Activated T-helper 2 cell treated with anti-CD3 and anti-CD28 coated beads, Interferon-gamma antibody, Interleukin-2, Interleukin-4, amounts not matched to agents 10 μg/mL and 5 μg/mL and 100 μg/mL, durations not matched to agents 14 hours and 24 hours and 36 hours (primary cell): ENCODE data around the gene NCKAP5. TPM values are rescaled to one million over a fixed set of nuclear protein-coding genes. Genes with fewer than 3 reads are reported as not detected.
"Not testable (repeated sequence)": the region's sequence is repeated elsewhere in the genome, so short reads cannot be mapped to it uniquely, and the experiment has no call there.

Experiments
- DNase-seq: peaks from one replicate; pipeline ENCODE4 v3.0.0; 2021; ENCODE audit warnings: low spot score
- H3K27ac Mint-ChIP-seq: one replicate; pipeline ENCODE4 v1.8.0; 2021; ENCODE audit warnings: mixed read lengths
- H3K27me3 Mint-ChIP-seq: one replicate; pipeline ENCODE4 v1.8.0; 2021; ENCODE audit warnings: low read depth, mixed read lengths
- H3K36me3 Mint-ChIP-seq: one replicate; pipeline ENCODE4 v1.8.0; 2021; ENCODE audit warnings: low read depth, mixed read lengths
- H3K4me1 Mint-ChIP-seq: one replicate; pipeline ENCODE4 v1.8.0; 2021; ENCODE audit warnings: low read depth, mixed read lengths
- H3K4me3 Mint-ChIP-seq: one replicate; pipeline ENCODE4 v1.8.0; 2021; ENCODE audit warnings: low read depth, mild to moderate bottlenecking, moderate library complexity, mixed read lengths
- H3K9me3 Mint-ChIP-seq: one replicate; pipeline ENCODE4 v1.8.0; 2021; ENCODE audit warnings: mixed read lengths
- intact Hi-C: fragments of 100-400 bp; cut with micrococcal nuclease; formaldehyde crosslinking; loops from one replicate; pipeline ENCODE4 v1.15.1; 2023
- total RNA-seq: library from RNA; stranded (reverse); gene quantifications from 2 replicates; pipeline ENCODE4 v1.2.3, GENCODE V29; 2022

Gene NCKAP5
- total RNA-seq, 1 donor from 2014 or later, result not detected

GRCh38 chr2:132716954-132717353 is 851.3 kb downstream of the NCKAP5 start:
- H3K4me1 Mint-ChIP-seq, result no peaks in the 10 kb centered on the region
- no peak for DNase-seq
- H3K9me3 Mint-ChIP-seq, result no peaks in the 10 kb centered on the region
- no peak overlapping the region for H3K4me3 Mint-ChIP-seq
- H3K36me3 Mint-ChIP-seq, result no peaks in the 10 kb centered on the region
- intact Hi-C loops, result no loop called here
- no peaks in the 10 kb centered on the region for H3K27me3 Mint-ChIP-seq
- H3K27ac Mint-ChIP-seq, result no peak overlapping the region

GRCh38 chr2:132715386-132716351 is 852.6 kb downstream of the NCKAP5 start:
- Mint-ChIP-seq H3K27ac (no peak overlapping the region), H3K9me3 (no peaks in the 10 kb centered on the region), H3K4me3 (no peak overlapping the region), H3K36me3 (no peaks in the 10 kb centered on the region), H3K27me3 (no peaks in the 10 kb centered on the region), H3K4me1 (no peaks in the 10 kb centered on the region)
- DNase-seq, result no peak
- intact Hi-C loops, result no loop called here

- Mint-ChIP-seq H3K36me3 (no peaks in the 10 kb centered on the region), H3K27me3 (no peaks in the 10 kb centered on the region), H3K4me3 (no peak overlapping the region), H3K9me3 (no peaks in the 10 kb centered on the region), H3K4me1 (no peaks in the 10 kb centered on the region), H3K27ac (no peak overlapping the region)
- intact Hi-C loops, result no loop called here
- no peak for DNase-seq
These were observed 864.9 kb downstream of the NCKAP5 start for GRCh38 chr2:132703396-132703795.

- intact Hi-C loops, result no loop called here
These were observed 866.5 kb downstream of the NCKAP5 start for GRCh38 chr2:132701810-132702209.

GRCh38 chr2:132699802-132700201 is 868.5 kb downstream of the NCKAP5 start:
- H3K27ac Mint-ChIP-seq, H3K27me3 Mint-ChIP-seq, H3K9me3 Mint-ChIP-seq, DNase-seq, intact Hi-C loops, H3K36me3 Mint-ChIP-seq, H3K4me3 Mint-ChIP-seq, H3K4me1 Mint-ChIP-seq: not testable (repeated sequence)

More at GRCh38 chr2:132701810-132702209, 866.5 kb downstream of the NCKAP5 start:
- Mint-ChIP-seq H3K4me3 (no peak overlapping the region), H3K27ac (no peak overlapping the region), H3K36me3 (no peaks in the 10 kb centered on the region), H3K4me1 (no peaks in the 10 kb centered on the region), H3K9me3 (no peaks in the 10 kb centered on the region), H3K27me3 (no peaks in the 10 kb centered on the region)
- DNase-seq, result no peak

- H3K27ac Mint-ChIP-seq, H3K4me3 Mint-ChIP-seq, H3K9me3 Mint-ChIP-seq, DNase-seq, intact Hi-C loops, H3K4me1 Mint-ChIP-seq, H3K27me3 Mint-ChIP-seq, H3K36me3 Mint-ChIP-seq: not testable (repeated sequence)
These were observed 869.9 kb downstream of the NCKAP5 start for GRCh38 chr2:132698347-132698746.

- Mint-ChIP-seq H3K4me1 (no peaks in the 10 kb centered on the region), H3K9me3 (peaks cover 3% of the 10 kb centered on the region), H3K27ac (no peak overlapping the region), H3K27me3 (no peaks in the 10 kb centered on the region), H3K4me3 (no peak overlapping the region), H3K36me3 (no peaks in the 10 kb centered on the region)
- intact Hi-C loops, result no loop called here
- DNase-seq, result no peak
These were observed 870.6 kb downstream of the NCKAP5 start for GRCh38 chr2:132697556-132698205.

GRCh38 chr2:132692816-132693215 is 875.4 kb downstream of the NCKAP5 start:
- no peak for DNase-seq
- intact Hi-C loops, result no loop called here
- Mint-ChIP-seq H3K4me1 (no peaks in the 10 kb centered on the region), H3K27me3 (no peaks in the 10 kb centered on the region), H3K9me3 (peaks cover 3% of the 10 kb centered on the region), H3K27ac (no peak overlapping the region), H3K4me3 (no peak overlapping the region), H3K36me3 (no peaks in the 10 kb centered on the region)

GRCh38 chr2:132691556-132691955 is 876.7 kb downstream of the NCKAP5 start:
- intact Hi-C loops, result no loop called here
- no peak for DNase-seq
- no peaks in the 10 kb centered on the region for H3K27me3 Mint-ChIP-seq
- H3K4me1 Mint-ChIP-seq, result no peaks in the 10 kb centered on the region
- no peak overlapping the region for H3K4me3 Mint-ChIP-seq
- peaks cover 3% of the 10 kb centered on the region for H3K9me3 Mint-ChIP-seq
- H3K27ac Mint-ChIP-seq, result no peak overlapping the region
- no peaks in the 10 kb centered on the region for H3K36me3 Mint-ChIP-seq

- no peaks in the 10 kb centered on the region for H3K36me3 Mint-ChIP-seq
- H3K27me3 Mint-ChIP-seq, result no peaks in the 10 kb centered on the region
- no peak overlapping the region for H3K4me3 Mint-ChIP-seq
- H3K4me1 Mint-ChIP-seq, result no peaks in the 10 kb centered on the region
- intact Hi-C loops, result no loop called here
- no peak for DNase-seq
- H3K27ac Mint-ChIP-seq, result no peak overlapping the region
- H3K9me3 Mint-ChIP-seq, result peaks cover 3% of the 10 kb centered on the region
These were observed 877.5 kb downstream of the NCKAP5 start for GRCh38 chr2:132690664-132691303.

GRCh38 chr2:132681766-132682165 is 886.5 kb downstream of the NCKAP5 start:
- no peaks in the 10 kb centered on the region for H3K36me3 Mint-ChIP-seq
- no peaks in the 10 kb centered on the region for H3K4me1 Mint-ChIP-seq
- no peak overlapping the region for H3K27ac Mint-ChIP-seq
- no peaks in the 10 kb centered on the region for H3K27me3 Mint-ChIP-seq
- no peak overlapping the region for H3K4me3 Mint-ChIP-seq
- H3K9me3 Mint-ChIP-seq, result no peaks in the 10 kb centered on the region
- no peak for DNase-seq
- intact Hi-C loops, result no loop called here

GRCh38 chr2:132680544-132680943 is 887.7 kb downstream of the NCKAP5 start:
- H3K9me3 Mint-ChIP-seq, result no peaks in the 10 kb centered on the region
- no peak overlapping the region for H3K27ac Mint-ChIP-seq
- no peak for DNase-seq
- H3K27me3 Mint-ChIP-seq, result no peaks in the 10 kb centered on the region
- H3K4me1 Mint-ChIP-seq, result no peaks in the 10 kb centered on the region
- H3K4me3 Mint-ChIP-seq, result no peak overlapping the region
- intact Hi-C loops, result no loop called here
- H3K36me3 Mint-ChIP-seq, result no peaks in the 10 kb centered on the region

- no peaks in the 10 kb centered on the region for H3K9me3 Mint-ChIP-seq
- no peak overlapping the region for H3K27ac Mint-ChIP-seq
- intact Hi-C loops, result loop anchor here (10.0 kb wide), 1 partner anchor 496 kb away; no protein-coding TSS in a partner anchor
- H3K4me1 Mint-ChIP-seq, result no peaks in the 10 kb centered on the region
- H3K4me3 Mint-ChIP-seq, result no peak overlapping the region
- H3K36me3 Mint-ChIP-seq, result no peaks in the 10 kb centered on the region
- DNase-seq, result no peak
- H3K27me3 Mint-ChIP-seq, result no peaks in the 10 kb centered on the region
These were observed 889.8 kb downstream of the NCKAP5 start for GRCh38 chr2:132678483-132678882.
